H1 (cell line): Measurements from ENCODE around the gene KLHDC1.
"Not testable (repeated sequence)": the region's sequence is repeated elsewhere in the genome, so short reads cannot be mapped to it uniquely, and the experiment has no call there.

Source experiments
- BACH1 ChIP-seq: IDR thresholded peaks from 2 replicates; pipeline ENCODE4 v1.6.1; 2012; ENCODE audit warnings: low read length, improper control_type of control experiment
- CTCF ChIP-seq, 3 experiments: IDR thresholded peaks; 1 replicate in 2 of 3; 2 replicates in 1 of 3; pipeline versions ENCODE4 v1.5.1 to v1.6.1; 2011; ENCODE audit warnings: low read length in 3 of 3, mild to moderate bottlenecking in 3 of 3, inconsistent platforms in 2 of 3, low read depth in 1 of 3, moderate library complexity in 1 of 3; ENCODE audit not compliant: insufficient read depth in 1 of 3; ENCODE audit errors: control extremely low read depth in 1 of 3
- POLR2A ChIP-seq, 2 experiments: IDR thresholded peaks; 1 replicate in 1 of 2; 2 replicates in 1 of 2; pipeline ENCODE4 v1.6.1; 2011; ENCODE audit warnings: low read depth in 2 of 2, low read length in 2 of 2, mild to moderate bottlenecking in 2 of 2; ENCODE audit errors: control extremely low read depth in 1 of 2
- POLR2AphosphoS5 ChIP-seq: IDR thresholded peaks from 2 replicates; pipeline ENCODE4 v1.6.1; 2011; ENCODE audit warnings: low read depth, low read length
- RBBP5 ChIP-seq: IDR thresholded peaks from 2 replicates; pipeline ENCODE4 v1.7.1; 2012; ENCODE audit warnings: low read depth, mild to moderate bottlenecking, inconsistent platforms, low read length, moderate library complexity, borderline replicate concordance
- RFX5 ChIP-seq: IDR thresholded peaks from 2 replicates; pipeline ENCODE4 v1.6.1; 2011; ENCODE audit warnings: low read depth, low read length, improper control_type of control experiment, borderline replicate concordance
- RXRA ChIP-seq: IDR thresholded peaks from 2 replicates; pipeline ENCODE4 v1.6.1; 2011; ENCODE audit warnings: low read depth, mild to moderate bottlenecking, low read length, moderate library complexity; ENCODE audit not compliant: insufficient read depth
- TAF1 ChIP-seq: IDR thresholded peaks from 2 replicates; pipeline ENCODE4 v1.6.1; 2011; ENCODE audit warnings: mild to moderate bottlenecking, low read depth, low read length
- TF ChIP-seq, protein P1 (sequence below): IDR thresholded peaks from 2 replicates; pipeline ENCODE4 v1.6.1; 2012; ENCODE audit warnings: inconsistent platforms

GRCh38 chr14:49710993-49711392 lies 18.1 kb downstream of the KLHDC1 start:
- TF ChIP-seq RBBP5; CTCF (IDR thresholded peaks at IDR 0.05; ENCODE audit: control extremely low read depth in 1 of 3, insufficient read depth in 1 of 3, low read depth in 1 of 3, low read length in 3 of 3); POLR2A (IDR thresholded peaks at IDR 0.05; ENCODE audit: control extremely low read depth in 1 of 2, low read depth in 2 of 2, low read length in 2 of 2); POLR2AphosphoS5; BACH1; TAF1; RXRA; RFX5: not testable (repeated sequence)
- TF ChIP-seq, protein P1, sequence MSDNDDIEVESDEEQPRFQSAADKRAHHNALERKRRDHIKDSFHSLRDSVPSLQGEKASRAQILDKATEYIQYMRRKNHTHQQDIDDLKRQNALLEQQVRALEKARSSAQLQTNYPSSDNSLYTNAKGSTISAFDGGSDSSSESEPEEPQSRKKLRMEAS: not testable (repeated sequence)
